NB4 (cell line): ENCODE measurements around the gene HTR4.

ENCODE experiments used
- MYC ChIP-seq: IDR thresholded peaks from 2 replicates; pipeline ENCODE4 v1.6.1; 2011; ENCODE audit warnings: low read depth, low read length
- POLR2A ChIP-seq: IDR thresholded peaks from 2 replicates; pipeline ENCODE4 v1.6.1; 2011; ENCODE audit warnings: mild to moderate bottlenecking; ENCODE audit not compliant: insufficient read length; ENCODE audit errors: extremely low read depth
- TF ChIP-seq, protein P1 (sequence below): IDR thresholded peaks from 2 replicates; pipeline ENCODE4 v1.6.1; 2011; ENCODE audit warnings: low read depth, low read length
- TF ChIP-seq, protein P2 (sequence below): IDR thresholded peaks from one replicate; pipeline ENCODE4 v1.5.1; 2012; ENCODE audit warnings: low read depth, low read length

DNA sequence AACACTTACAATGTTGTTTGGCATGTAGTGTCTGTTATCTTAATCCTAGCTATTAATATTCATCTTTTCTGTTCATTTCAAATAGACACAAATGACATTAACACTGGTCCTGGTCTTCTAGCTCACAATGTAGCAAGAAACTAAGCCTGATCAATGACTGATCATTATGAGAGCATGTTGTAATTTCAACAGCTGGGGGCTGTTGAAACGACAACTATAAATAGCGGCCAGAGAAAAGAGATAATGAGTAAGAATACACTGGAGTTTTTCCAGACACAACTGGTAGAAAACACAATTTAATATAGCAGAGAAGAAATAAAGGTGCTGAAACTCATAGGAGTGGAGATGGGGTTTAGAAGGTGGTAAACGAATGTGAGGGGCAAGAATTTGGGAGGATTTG is 89.2 kb downstream of the HTR4 start:
- TF ChIP-seq POLR2A: no peak
- TF ChIP-seq, protein P1, sequence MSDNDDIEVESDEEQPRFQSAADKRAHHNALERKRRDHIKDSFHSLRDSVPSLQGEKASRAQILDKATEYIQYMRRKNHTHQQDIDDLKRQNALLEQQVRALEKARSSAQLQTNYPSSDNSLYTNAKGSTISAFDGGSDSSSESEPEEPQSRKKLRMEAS: no peak
- TF ChIP-seq, protein P2, sequence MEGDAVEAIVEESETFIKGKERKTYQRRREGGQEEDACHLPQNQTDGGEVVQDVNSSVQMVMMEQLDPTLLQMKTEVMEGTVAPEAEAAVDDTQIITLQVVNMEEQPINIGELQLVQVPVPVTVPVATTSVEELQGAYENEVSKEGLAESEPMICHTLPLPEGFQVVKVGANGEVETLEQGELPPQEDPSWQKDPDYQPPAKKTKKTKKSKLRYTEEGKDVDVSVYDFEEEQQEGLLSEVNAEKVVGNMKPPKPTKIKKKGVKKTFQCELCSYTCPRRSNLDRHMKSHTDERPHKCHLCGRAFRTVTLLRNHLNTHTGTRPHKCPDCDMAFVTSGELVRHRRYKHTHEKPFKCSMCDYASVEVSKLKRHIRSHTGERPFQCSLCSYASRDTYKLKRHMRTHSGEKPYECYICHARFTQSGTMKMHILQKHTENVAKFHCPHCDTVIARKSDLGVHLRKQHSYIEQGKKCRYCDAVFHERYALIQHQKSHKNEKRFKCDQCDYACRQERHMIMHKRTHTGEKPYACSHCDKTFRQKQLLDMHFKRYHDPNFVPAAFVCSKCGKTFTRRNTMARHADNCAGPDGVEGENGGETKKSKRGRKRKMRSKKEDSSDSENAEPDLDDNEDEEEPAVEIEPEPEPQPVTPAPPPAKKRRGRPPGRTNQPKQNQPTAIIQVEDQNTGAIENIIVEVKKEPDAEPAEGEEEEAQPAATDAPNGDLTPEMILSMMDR: no peak
- no peak for TF ChIP-seq MYC
